Caco-2 (cell line): ENCODE results near the gene OVCA2. TPM values are rescaled to one million over a fixed set of nuclear protein-coding genes. Genes with fewer than 3 reads are reported as not detected.

ENCODE experiments used
- BruUV-seq: library from RNA; stranded (reverse); fragments of 400-500 nt; replicated peaks from 2 replicates; lab custom pipeline; 2021; lab: Mats Ljungman, UMichigan
- CTCF ChIA-PET: fragments of 300-600 bp; sonication (Branson Sonifier 250); formaldehyde crosslinking; loops from one replicate; lab custom pipeline; 2022; ENCODE audit warnings: antibody characterized with exemption; lab: Charles Lee
- POLR2A ChIA-PET: fragments of 300-600 bp; sonication (Branson Sonifier 250); formaldehyde crosslinking; loops from one replicate; lab custom pipeline; 2022; ENCODE audit warnings: antibody characterized with exemption; lab: Charles Lee
- DNase-seq, 2 experiments: peaks; one replicate each; pipeline versions ENCODE4 v3.0.0 to v3.0.0-alpha.2; 2020 to 2022
- H3K27me3 ChIP-seq: replicated peaks from 2 replicates; pipeline ENCODE4 v1.6.0; 2011; ENCODE audit warnings: low read length; ENCODE audit not compliant: control insufficient read depth, insufficient read depth
- H3K36me3 ChIP-seq: 2 replicates; pipeline ENCODE4 v1.5.1; 2011; ENCODE audit warnings: low read length; ENCODE audit not compliant: control insufficient read depth, insufficient read depth
- H3K4me1 ChIP-seq: fragments of 250-450 bp; sonication (Bioruptor Pico); 2 replicates; pipeline ENCODE4 v1.5.1; 2020; ENCODE audit warnings: mild to moderate bottlenecking
- H3K4me3 ChIP-seq: 2 replicates; pipeline ENCODE4 v1.5.1; 2011; ENCODE audit warnings: low read depth, mild to moderate bottlenecking, control low read depth, low read length
- H3K9me3 ChIP-seq: fragments of 250-450 bp; sonication (Bioruptor Pico); 2 replicates; pipeline ENCODE4 v1.5.1; 2020; ENCODE audit warnings: mild to moderate bottlenecking, moderate library complexity
- H3K27ac Mint-ChIP-seq: one replicate; pipeline ENCODE4 v1.8.0; 2022; ENCODE audit warnings: mixed read lengths; ENCODE audit not compliant: unreplicated experiment
- H3K27me3 Mint-ChIP-seq: one replicate; pipeline ENCODE4 v1.8.0; 2022; ENCODE audit warnings: mixed read lengths; ENCODE audit not compliant: insufficient read depth, unreplicated experiment
- H3K36me3 Mint-ChIP-seq: one replicate; pipeline ENCODE4 v1.8.0; 2022; ENCODE audit warnings: mild to moderate bottlenecking, mixed read lengths; ENCODE audit not compliant: insufficient read depth, unreplicated experiment
- H3K4me1 Mint-ChIP-seq: one replicate; pipeline ENCODE4 v1.8.0; 2022; ENCODE audit warnings: low read depth, mixed read lengths; ENCODE audit not compliant: unreplicated experiment
- H3K4me3 Mint-ChIP-seq: one replicate; pipeline ENCODE4 v1.8.0; 2022; ENCODE audit warnings: mild to moderate bottlenecking, moderate library complexity, mixed read lengths; ENCODE audit not compliant: unreplicated experiment
- H3K9me3 Mint-ChIP-seq: one replicate; pipeline ENCODE4 v1.8.0; 2022; ENCODE audit warnings: mixed read lengths; ENCODE audit not compliant: unreplicated experiment
- CTCF ChIP-seq, 2 experiments: fragments of 200-600 bp in 1 of 2; IDR thresholded peaks; 1 replicate in 1 of 2; 2 replicates in 1 of 2; pipeline versions ENCODE4 v1.5.1 to v1.8.0; 2011 to 2022; ENCODE audit warnings: antibody characterized with exemption in 1 of 2, control low read depth in 1 of 2, inconsistent platforms in 1 of 2, low read depth in 1 of 2, low read length in 1 of 2, mild to moderate bottlenecking in 1 of 2, moderate library complexity in 1 of 2; ENCODE audit not compliant: insufficient read depth in 1 of 2, severe bottlenecking in 1 of 2, unreplicated experiment in 1 of 2
- intact Hi-C: fragments of 100-400 bp; cut with micrococcal nuclease; formaldehyde crosslinking; loops from one replicate; pipeline ENCODE4 v1.10.0; 2022; ENCODE audit not compliant: unreplicated experiment
- total RNA-seq: library from RNA; stranded (reverse); gene quantifications from 2 replicates; pipeline ENCODE4 v1.2.3, GENCODE V29; 2022

OVCA2 gene
- total RNA-seq, 1 experiment from 2014 or later: 39.3 TPM

- H3K36me3 ChIP-seq: no peaks in the 10 kb centered on the region
- H3K9me3 ChIP-seq: no peaks in the 10 kb centered on the region
- Mint-ChIP-seq H3K4me3 (peak overlapping the region; percentile 70), H3K27me3 (peaks cover 12% of the 10 kb centered on the region), H3K4me1 (no peaks in the 10 kb centered on the region), H3K9me3 (no peaks in the 10 kb centered on the region), H3K27ac (peak overlapping the region; percentile 49), H3K36me3 (peaks cover 23% of the 10 kb centered on the region)
- DNase-seq: peak in 1 of 2 experiments; percentile 55
- ChIA-PET CTCF (interaction anchor here (0.5 to 1.3 kb wide), 6 partner anchors 9 to 365 kb away, joined by 3 to 7 read pairs (median 4); no protein-coding TSS in a partner anchor), POLR2A (interaction anchor here (0.6 kb wide), 3 partner anchors 178 to 310 kb away, joined by 3 to 5 read pairs (median 4); no protein-coding TSS in a partner anchor)
- no TSS peak for BruUV-seq
- intact Hi-C loops: loop anchor here (5.0 to 10.0 kb wide), 3 partner anchors 121 to 301 kb away; no protein-coding TSS in a partner anchor
- H3K4me3 ChIP-seq: peak overlapping the region; percentile 53
- H3K27me3 ChIP-seq: no peaks in the 10 kb centered on the region
- no peak for TF ChIP-seq CTCF (IDR thresholded peaks at IDR 0.05; ENCODE audit: insufficient read depth in 1 of 2, low read depth in 1 of 2, low read length in 1 of 2, severe bottlenecking in 1 of 2, unreplicated experiment in 1 of 2)
- H3K4me1 ChIP-seq: peaks cover 16% of the 10 kb centered on the region
Measured at GRCh38 chr17:2051061-2051932, 9.5 kb downstream of the OVCA2 start.

- Histone ChIP-seq H3K27me3 (no peaks in the 10 kb centered on the region), H3K4me3 (no peak overlapping the region), H3K36me3 (no peaks in the 10 kb centered on the region), H3K4me1 (peaks cover 16% of the 10 kb centered on the region), H3K9me3 (no peaks in the 10 kb centered on the region)
- Mint-ChIP-seq H3K36me3 (peaks cover 23% of the 10 kb centered on the region), H3K4me3 (peak overlapping the region; percentile 70), H3K4me1 (no peaks in the 10 kb centered on the region), H3K27ac (no peak overlapping the region), H3K27me3 (peaks cover 12% of the 10 kb centered on the region), H3K9me3 (no peaks in the 10 kb centered on the region)
- DNase-seq: no peak
- POLR2A ChIA-PET: no interaction called here
- no TSS peak for BruUV-seq
- no peak for TF ChIP-seq CTCF (IDR thresholded peaks at IDR 0.05; ENCODE audit: insufficient read depth in 1 of 2, low read depth in 1 of 2, low read length in 1 of 2, severe bottlenecking in 1 of 2, unreplicated experiment in 1 of 2)
- intact Hi-C loops: loop anchor here (5.0 to 10.0 kb wide), 3 partner anchors 120 to 300 kb away; no protein-coding TSS in a partner anchor
- CTCF ChIA-PET: interaction anchor here (1.0 to 1.2 kb wide), 2 partner anchors 143 to 193 kb away, joined by 3 to 4 read pairs; no protein-coding TSS in a partner anchor
Measured at GRCh38 chr17:2051933-2052559, 10.2 kb downstream of the OVCA2 start.
